GM18867 (cell line): ENCODE data around the gene SLC25A29.
A peak's percentile ranks its signal among the peaks of the same experiment; 100 is the strongest.

ENCODE experiments used
- ATAC-seq: cut with Tn5 transposase; IDR thresholded peaks from one replicate; pipeline ENCODE4 v1.9.1; 2021; ENCODE audit warnings: mild to moderate bottlenecking, moderate library complexity; ENCODE audit not compliant: unreplicated experiment

Gene SLC25A29

GRCh38 chr14:100332797-100333196 lies 26.6 kb upstream of the SLC25A29 start:
- peak; percentile 80 for ATAC-seq

- ATAC-seq: no peak
Measured at GRCh38 chr14:100332071-100332639, 25.9 kb upstream of the SLC25A29 start.

GRCh38 chr14:100330388-100330931 lies 24.2 kb upstream of the SLC25A29 start:
- no peak for ATAC-seq

GRCh38 chr14:100330007-100330344 lies 23.7 kb upstream of the SLC25A29 start:
- no peak for ATAC-seq

- no peak for ATAC-seq
Measured at GRCh38 chr14:100329233-100330006, 23.2 kb upstream of the SLC25A29 start.

- ATAC-seq: no peak
Measured at GRCh38 chr14:100328495-100329163, 22.4 kb upstream of the SLC25A29 start.

GRCh38 chr14:100327128-100327527 lies 20.9 kb upstream of the SLC25A29 start:
- no peak for ATAC-seq

- ATAC-seq: no peak
Measured at GRCh38 chr14:100325958-100326357, 19.7 kb upstream of the SLC25A29 start.

- no peak for ATAC-seq
Measured at GRCh38 chr14:100325231-100325632, 19.0 kb upstream of the SLC25A29 start.

GRCh38 chr14:100323942-100324307 lies 17.7 kb upstream of the SLC25A29 start:
- ATAC-seq: no peak

- ATAC-seq: no peak
Measured at GRCh38 chr14:100323121-100323941, 17.1 kb upstream of the SLC25A29 start, which contains the start of gene SLC25A47. SLC25A47 (plus strand) TSS chr14:100323339; CDS start chr14:100323415, 76 bp downstream.

GRCh38 chr14:100322138-100322957 lies 16.1 kb upstream of the SLC25A29 start:
- ATAC-seq: no peak

- no peak for ATAC-seq
Measured at GRCh38 chr14:100321473-100322137, 15.4 kb upstream of the SLC25A29 start.

GRCh38 chr14:100320157-100320856 lies 14.1 kb upstream of the SLC25A29 start:
- ATAC-seq: no peak

- ATAC-seq: peak; percentile 81
Measured at GRCh38 chr14:100317912-100318808, 11.9 kb upstream of the SLC25A29 start.

GRCh38 chr14:100317389-100317788 lies 11.1 kb upstream of the SLC25A29 start:
- no peak for ATAC-seq

GRCh38 chr14:100314724-100315123 lies 8.5 kb upstream of the SLC25A29 start:
- no peak for ATAC-seq
